Smooth muscle cell (in vitro differentiated cells): ENCODE measurements around the gene CXorf66. TPM values are rescaled to one million over a fixed set of nuclear protein-coding genes. Genes with fewer than 3 reads are reported as not detected.

Source experiments
- DNase-seq: peaks from one replicate; lab custom pipeline; 2025; ENCODE audit not compliant: unreplicated experiment; lab: John Stamatoyannopoulos, UW
- H2AFZ ChIP-seq: fragments of 200-600 bp; sonication (generic); 2 replicates; pipeline ENCODE4 v1.6.0; 2016; ENCODE audit warnings: antibody characterized with exemption, low read depth, mild to moderate bottlenecking
- H3F3A ChIP-seq: fragments of 200-600 bp; sonication (generic); 2 replicates; pipeline ENCODE4 v1.6.0; 2017; ENCODE audit warnings: antibody characterized with exemption, low read depth
- H3K27ac ChIP-seq: fragments of 200-600 bp; sonication (generic); 2 replicates; pipeline ENCODE4 v1.5.1; 2016; ENCODE audit warnings: low read depth, mild to moderate bottlenecking
- H3K27me3 ChIP-seq: fragments of 200-600 bp; sonication (generic); 2 replicates; pipeline ENCODE4 v1.6.1; 2016; ENCODE audit warnings: low read depth, mild to moderate bottlenecking
- H3K36me3 ChIP-seq: fragments of 200-600 bp; sonication (generic); 2 replicates; pipeline ENCODE4 v1.5.1; 2016; ENCODE audit warnings: low read depth
- H3K4me1 ChIP-seq: fragments of 200-600 bp; sonication (generic); 2 replicates; pipeline ENCODE4 v1.5.1; 2016; ENCODE audit warnings: low read depth
- H3K4me2 ChIP-seq: fragments of 200-600 bp; sonication (generic); 2 replicates; pipeline ENCODE4 v1.6.0; 2016; ENCODE audit warnings: mild to moderate bottlenecking
- H3K4me3 ChIP-seq: fragments of 200-600 bp; sonication (generic); 2 replicates; pipeline ENCODE4 v1.5.1; 2016; ENCODE audit warnings: mild to moderate bottlenecking
- H3K79me2 ChIP-seq: fragments of 200-600 bp; sonication (generic); 2 replicates; pipeline ENCODE4 v1.6.0; 2016; ENCODE audit warnings: low read depth, mild to moderate bottlenecking
- H3K9ac ChIP-seq: fragments of 200-600 bp; sonication (generic); 2 replicates; pipeline ENCODE4 v1.6.0; 2016; ENCODE audit warnings: low read depth
- H3K9me3 ChIP-seq: fragments of 200-600 bp; sonication (generic); replicated peaks from 2 replicates; pipeline ENCODE4 v1.5.1; 2016; ENCODE audit warnings: low read depth
- H4K20me1 ChIP-seq: fragments of 200-600 bp; sonication (generic); 2 replicates; pipeline ENCODE4 v1.6.0; 2016; ENCODE audit warnings: low read depth
- CTCF ChIP-seq: fragments of 200-600 bp; sonication (generic); IDR thresholded peaks from 2 replicates; pipeline ENCODE4 v1.5.1; 2017; ENCODE audit warnings: borderline replicate concordance, mild to moderate bottlenecking, antibody characterized with exemption; ENCODE audit not compliant: insufficient read depth, poor library complexity, severe bottlenecking
- WGBS: methylation state at CpG from one replicate; pipeline ENCODE4 v1.1.7; 2016; ENCODE audit warnings: low lambda C conversion rate; 5-methylcytosine and 5-hydroxymethylcytosine counted together
- polyA plus RNA-seq: library from polyadenylated mRNA; unstranded; fragments of >200 nt; fragmentation: Nextera tagmentation; extraction: Ambion mirVana; gene quantifications from 2 replicates; pipeline ENCODE4 v1.2.1, GENCODE V29; 2016
- total RNA-seq: library from RNA; depleted of rRNA; stranded (reverse); fragments of >200 nt; gene quantifications from 2 replicates; pipeline ENCODE4 v1.2.3, GENCODE V29; 2014

CXorf66 gene
- total and polyA plus RNA-seq, 2 experiments from 2014 or later, result not detected

DNA sequence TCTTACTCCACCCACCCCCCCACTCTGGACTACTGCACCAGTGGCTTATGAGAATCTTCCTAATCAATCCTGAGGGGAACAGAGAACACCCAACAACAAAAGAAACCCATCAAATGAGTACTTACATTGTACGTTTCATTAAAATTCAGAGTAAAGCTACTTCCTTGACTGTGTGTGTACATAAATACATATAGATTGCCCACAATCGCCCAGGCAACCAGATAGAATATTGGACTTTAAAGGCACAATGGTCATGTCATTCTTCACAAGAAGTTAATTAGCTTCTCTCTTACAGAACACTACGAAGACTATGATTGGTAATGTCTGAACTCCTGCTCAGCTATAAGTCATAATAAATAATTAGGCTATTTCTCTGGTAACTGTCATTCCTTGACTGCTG is 20.2 kb downstream of the CXorf66 start:
- no peaks in the 10 kb centered on the region for H3K27me3 ChIP-seq
- no peak overlapping the region for H3K4me2 ChIP-seq
- TF ChIP-seq CTCF, result no peak
- no peaks in the 10 kb centered on the region for H3F3A ChIP-seq
- no peak overlapping the region for H2AFZ ChIP-seq
- no peak for DNase-seq
- H3K4me1 ChIP-seq, result no peaks in the 10 kb centered on the region
- WGBS, result 78% methylated on average over 3 of the region's 3 CpGs
- H3K9ac ChIP-seq, result no peak overlapping the region
- no peaks in the 10 kb centered on the region for H3K9me3 ChIP-seq
- H3K79me2 ChIP-seq, result no peaks in the 10 kb centered on the region
- H3K4me3 ChIP-seq, result no peak overlapping the region
- no peaks in the 10 kb centered on the region for H4K20me1 ChIP-seq
- no peaks in the 10 kb centered on the region for H3K36me3 ChIP-seq
- no peak overlapping the region for H3K27ac ChIP-seq

DNA sequence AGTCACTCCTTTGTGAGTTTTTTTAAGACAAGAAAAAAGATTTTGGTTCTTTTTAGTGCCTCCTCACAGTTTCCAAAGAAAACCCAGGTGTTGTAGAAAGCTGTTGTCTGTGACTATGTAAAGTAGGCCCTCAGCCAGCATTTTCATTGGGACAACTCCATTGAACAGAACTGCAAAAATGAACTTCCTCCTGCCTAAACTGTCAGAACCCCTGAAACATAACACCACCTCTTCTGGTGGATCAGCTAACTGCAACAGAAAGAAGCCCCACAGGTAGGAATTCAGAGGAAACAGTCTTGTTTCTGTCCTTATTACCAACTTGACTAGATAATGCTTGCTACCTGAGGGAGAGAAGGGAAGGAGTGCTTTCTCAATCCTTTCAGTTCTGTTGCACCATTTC is 29.1 kb downstream of the CXorf66 start:
- TF ChIP-seq CTCF, result no peak

GRCh38 chrX:139933904-139934303 is 31.4 kb downstream of the CXorf66 start:
- Histone ChIP-seq H2AFZ (peak overlapping the region; percentile 95), H3K36me3 (no peaks in the 10 kb centered on the region), H3K4me2 (peak overlapping the region; percentile 90), H3K27me3 (no peaks in the 10 kb centered on the region), H3K4me3 (peak overlapping the region; percentile 73), H3K9ac (no peak overlapping the region), H3K79me2 (no peaks in the 10 kb centered on the region), H3K27ac (peak overlapping the region; percentile 43), H3K4me1 (no peaks in the 10 kb centered on the region), H3F3A (peaks cover 5% of the 10 kb centered on the region), H3K9me3 (no peaks in the 10 kb centered on the region), H4K20me1 (peaks cover 27% of the 10 kb centered on the region)
- 71% methylated on average over 15 of the region's 15 CpGs for WGBS
- TF ChIP-seq CTCF, result no peak
- DNase-seq, result no peak

More for the DNA sequence above, 29.1 kb downstream of the CXorf66 start:
- no peak for DNase-seq
- no peaks in the 10 kb centered on the region for H3K79me2 ChIP-seq
- H3F3A ChIP-seq, result peaks cover 5% of the 10 kb centered on the region
- no peaks in the 10 kb centered on the region for H3K36me3 ChIP-seq
- H3K4me3 ChIP-seq, result no peak overlapping the region
- no peaks in the 10 kb centered on the region for H3K4me1 ChIP-seq
- H3K27ac ChIP-seq, result no peak overlapping the region
- no peaks in the 10 kb centered on the region for H3K9me3 ChIP-seq
- no peak overlapping the region for H2AFZ ChIP-seq
- H3K9ac ChIP-seq, result no peak overlapping the region
- no peaks in the 10 kb centered on the region for H3K27me3 ChIP-seq
- peaks cover 5% of the 10 kb centered on the region for H4K20me1 ChIP-seq
- no peak overlapping the region for H3K4me2 ChIP-seq
